DND-41 (cell line): ENCODE results near the gene VWF.

Source experiments
- ATAC-seq: fragments of 200-7000 bp; cut with Tn5 transposase; 3 replicates; pipeline ENCODE4 v1.9.1; 2021; ENCODE audit warnings: low read depth; ENCODE audit not compliant: insufficient read depth
- DNase-seq: peaks from one replicate; pipeline ENCODE4 v3.0.0-alpha.2; 2020
- H2AFZ ChIP-seq: 2 replicates; pipeline ENCODE4 v1.6.0; 2012; ENCODE audit warnings: low read depth, low read length
- H3K27ac ChIP-seq: 2 replicates; pipeline ENCODE4 v1.5.1; 2012; ENCODE audit warnings: low read length, inconsistent platforms
- H3K27me3 ChIP-seq: fragments of 200-600 bp; sonication (generic); 2 replicates; pipeline ENCODE4 v1.6.0; 2012; ENCODE audit warnings: low read length, mild to moderate bottlenecking, inconsistent platforms; ENCODE audit not compliant: insufficient read depth, poor library complexity
- H3K36me3 ChIP-seq: 2 replicates; pipeline ENCODE4 v1.5.1; 2012; ENCODE audit warnings: low read length, inconsistent platforms; ENCODE audit not compliant: insufficient read depth
- H3K4me1 ChIP-seq: 2 replicates; pipeline ENCODE4 v1.5.1; 2012; ENCODE audit warnings: mild to moderate bottlenecking, low read length; ENCODE audit not compliant: insufficient read depth
- H3K4me2 ChIP-seq: 2 replicates; pipeline ENCODE4 v1.6.0; 2012; ENCODE audit warnings: mild to moderate bottlenecking, moderate library complexity, low read length, inconsistent platforms; ENCODE audit not compliant: insufficient read depth
- H3K4me3 ChIP-seq, 2 experiments: fragments of 200-600 bp in 1 of 2; shearing (Covaris generic) in 1 of 2; 2 replicates each; pipeline ENCODE4 v1.5.1; 2012 to 2016; ENCODE audit warnings: inconsistent platforms in 2 of 2, low read length in 2 of 2, mild to moderate bottlenecking in 2 of 2, low read depth in 1 of 2, moderate library complexity in 1 of 2
- H3K79me2 ChIP-seq: 2 replicates; pipeline ENCODE4 v1.6.0; 2012; ENCODE audit warnings: low read length, inconsistent platforms; ENCODE audit not compliant: insufficient read depth
- H3K9ac ChIP-seq: 2 replicates; pipeline ENCODE4 v1.6.0; 2012; ENCODE audit warnings: low read depth, mild to moderate bottlenecking, inconsistent platforms, low read length, moderate library complexity
- H3K9me3 ChIP-seq: 2 replicates; pipeline ENCODE4 v1.5.1; 2012; ENCODE audit warnings: low read length, moderate library complexity, mild to moderate bottlenecking, inconsistent platforms; ENCODE audit not compliant: insufficient read depth, severe bottlenecking
- H4K20me1 ChIP-seq: 2 replicates; pipeline ENCODE4 v1.6.0; 2012; ENCODE audit warnings: low read length; ENCODE audit not compliant: insufficient read depth
- EZH2 ChIP-seq: IDR thresholded peaks from 3 replicates; pipeline ENCODE4 v1.6.1; 2012; ENCODE audit warnings: borderline replicate concordance, low read depth, mild to moderate bottlenecking, moderate library complexity, low read length, inconsistent platforms; ENCODE audit not compliant: severe bottlenecking
- TF ChIP-seq, protein P1 (sequence below): IDR thresholded peaks from 2 replicates; pipeline ENCODE4 v1.5.1; 2012; ENCODE audit warnings: borderline replicate concordance, low read length, moderate library complexity, mild to moderate bottlenecking; ENCODE audit not compliant: poor library complexity, severe bottlenecking; ENCODE audit errors: extremely low read depth

The VWF gene

DNA sequence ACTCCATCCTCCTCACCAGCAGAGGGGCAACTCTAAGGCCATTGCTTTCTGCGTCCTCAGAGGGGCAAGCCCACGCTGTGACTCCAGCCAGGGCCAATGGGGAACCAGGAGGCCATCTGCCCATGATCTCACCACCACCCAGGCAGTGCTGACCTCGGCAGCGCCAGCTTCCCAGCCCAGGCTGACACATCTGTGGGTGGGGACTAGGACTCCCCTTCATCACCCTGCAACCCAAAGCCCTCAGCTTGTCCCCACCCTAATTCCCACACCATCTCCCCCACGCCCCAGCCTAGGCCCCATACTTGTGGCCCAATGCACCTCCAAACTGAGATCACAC lies 58.6 kb downstream of the VWF start:
- no peak overlapping the region for H3K27ac ChIP-seq
- H3K79me2 ChIP-seq, result no peaks in the 10 kb centered on the region
- no peak for ATAC-seq
- peaks cover 18% of the 10 kb centered on the region; the same call in 1 of the 2 replicates for H4K20me1 ChIP-seq
- no peak overlapping the region for H3K4me3 ChIP-seq
- H3K27me3 ChIP-seq, result peaks cover 26% of the 10 kb centered on the region
- DNase-seq, result no peak
- no peak overlapping the region for H2AFZ ChIP-seq
- no peaks in the 10 kb centered on the region for H3K9me3 ChIP-seq
- H3K36me3 ChIP-seq, result no peaks in the 10 kb centered on the region
- no peak overlapping the region for H3K9ac ChIP-seq
- TF ChIP-seq EZH2, result no peak
- TF ChIP-seq, protein P1, sequence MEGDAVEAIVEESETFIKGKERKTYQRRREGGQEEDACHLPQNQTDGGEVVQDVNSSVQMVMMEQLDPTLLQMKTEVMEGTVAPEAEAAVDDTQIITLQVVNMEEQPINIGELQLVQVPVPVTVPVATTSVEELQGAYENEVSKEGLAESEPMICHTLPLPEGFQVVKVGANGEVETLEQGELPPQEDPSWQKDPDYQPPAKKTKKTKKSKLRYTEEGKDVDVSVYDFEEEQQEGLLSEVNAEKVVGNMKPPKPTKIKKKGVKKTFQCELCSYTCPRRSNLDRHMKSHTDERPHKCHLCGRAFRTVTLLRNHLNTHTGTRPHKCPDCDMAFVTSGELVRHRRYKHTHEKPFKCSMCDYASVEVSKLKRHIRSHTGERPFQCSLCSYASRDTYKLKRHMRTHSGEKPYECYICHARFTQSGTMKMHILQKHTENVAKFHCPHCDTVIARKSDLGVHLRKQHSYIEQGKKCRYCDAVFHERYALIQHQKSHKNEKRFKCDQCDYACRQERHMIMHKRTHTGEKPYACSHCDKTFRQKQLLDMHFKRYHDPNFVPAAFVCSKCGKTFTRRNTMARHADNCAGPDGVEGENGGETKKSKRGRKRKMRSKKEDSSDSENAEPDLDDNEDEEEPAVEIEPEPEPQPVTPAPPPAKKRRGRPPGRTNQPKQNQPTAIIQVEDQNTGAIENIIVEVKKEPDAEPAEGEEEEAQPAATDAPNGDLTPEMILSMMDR, result no peak
- H3K4me2 ChIP-seq, result no peak overlapping the region
- H3K4me1 ChIP-seq, result no peaks in the 10 kb centered on the region

GRCh38 chr12:6065131-6065862 lies 59.2 kb downstream of the VWF start:
- peaks cover 18% of the 10 kb centered on the region; the same call in 1 of the 2 replicates for H4K20me1 ChIP-seq

DNA sequence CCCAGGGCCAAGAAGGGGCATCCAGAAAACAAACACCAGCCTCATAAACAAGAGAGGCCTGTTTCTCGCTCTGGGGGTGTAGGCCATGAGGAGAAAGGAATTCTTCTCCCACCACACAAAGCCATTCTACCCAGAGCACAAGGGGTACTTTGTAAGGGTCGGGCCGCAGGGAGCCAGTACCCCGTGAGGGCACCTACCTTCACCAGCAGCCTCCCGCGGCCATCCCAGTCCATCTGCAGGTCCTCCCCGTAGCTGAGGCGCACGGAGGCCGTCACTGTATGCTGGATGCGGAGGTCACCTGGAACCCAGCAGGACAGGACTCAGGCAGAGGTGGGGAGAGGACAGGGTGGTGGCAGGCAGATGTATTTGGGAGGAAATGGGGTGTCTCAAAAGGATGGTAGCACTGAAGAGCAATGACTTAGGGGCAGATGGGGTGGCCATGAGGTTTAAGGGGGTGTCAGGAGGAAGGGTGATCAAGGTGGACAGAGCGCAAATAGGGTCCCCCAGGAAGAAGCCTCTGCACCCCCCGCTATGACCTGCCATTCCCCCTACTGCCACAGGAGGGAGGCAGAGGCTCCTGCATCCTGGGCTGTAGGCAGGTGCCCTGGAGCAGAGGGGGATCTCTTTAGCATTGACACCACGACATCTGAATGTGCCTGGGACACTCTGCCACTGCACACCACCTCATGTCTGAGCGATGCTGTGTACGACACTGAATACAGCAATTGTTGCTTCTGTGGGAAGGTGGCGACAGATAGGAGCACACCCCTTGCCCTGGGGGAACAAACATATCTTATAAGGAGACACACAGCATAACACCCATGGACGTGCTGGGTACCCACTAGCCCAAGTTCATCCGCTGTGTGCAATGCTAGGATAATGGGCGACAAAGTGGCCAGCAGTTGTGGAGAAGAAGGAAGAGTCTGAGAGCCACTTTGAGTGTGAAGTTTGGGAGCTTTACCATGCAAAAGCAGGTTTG lies 61.4 kb downstream of the VWF start:
- Histone ChIP-seq H3K9me3 (no peaks in the 10 kb centered on the region), H3K4me1 (no peaks in the 10 kb centered on the region), H3K4me2 (no peak overlapping the region), H3K79me2 (no peaks in the 10 kb centered on the region), H4K20me1 (peaks cover 18% of the 10 kb centered on the region; the same call in 1 of the 2 replicates), H3K27ac (no peak overlapping the region), H2AFZ (no peak overlapping the region), H3K27me3 (peaks cover 8% of the 10 kb centered on the region), H3K36me3 (no peaks in the 10 kb centered on the region), H3K9ac (no peak overlapping the region), H3K4me3 (no peak overlapping the region)
- ATAC-seq (peak; percentile 85), DNase-seq (peak; percentile 45)
- no peak for TF ChIP-seq EZH2
- TF ChIP-seq, protein P1, result peak; percentile 87

More at GRCh38 chr12:6065131-6065862, 59.2 kb downstream of the VWF start:
- Histone ChIP-seq H3K9ac (no peak overlapping the region), H2AFZ (no peak overlapping the region), H3K4me2 (no peak overlapping the region), H3K9me3 (no peaks in the 10 kb centered on the region), H3K27ac (no peak overlapping the region), H3K27me3 (peaks cover 20% of the 10 kb centered on the region), H3K4me1 (no peaks in the 10 kb centered on the region), H3K79me2 (no peaks in the 10 kb centered on the region), H3K4me3 (no peak overlapping the region), H3K36me3 (no peaks in the 10 kb centered on the region)
- ATAC-seq, result no peak
- no peak for DNase-seq
- no peak for TF ChIP-seq EZH2

DNA sequence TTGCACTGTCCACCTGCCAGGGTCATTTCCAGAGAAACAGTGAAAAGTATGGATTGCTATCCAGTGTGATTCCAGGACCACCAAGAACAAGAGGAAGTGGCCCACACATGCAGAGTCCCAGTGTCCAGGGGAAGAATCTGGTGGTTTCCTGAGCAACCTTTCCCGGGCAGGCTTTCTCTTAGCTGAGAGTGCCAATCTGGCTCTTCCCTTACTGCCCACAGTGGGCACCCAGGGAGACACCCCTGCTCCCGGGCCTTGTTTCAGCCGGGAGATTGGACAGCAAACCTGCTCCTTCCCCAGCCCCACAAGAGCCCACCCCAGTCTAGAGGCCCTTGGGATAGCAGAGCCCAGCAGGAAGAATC lies 62.1 kb downstream of the VWF start:
- Histone ChIP-seq H3K27me3 (peaks cover 7% of the 10 kb centered on the region), H3K4me1 (no peaks in the 10 kb centered on the region), H3K27ac (no peak overlapping the region), H2AFZ (no peak overlapping the region), H3K4me3 (no peak overlapping the region), H3K4me2 (no peak overlapping the region), H4K20me1 (peaks cover 18% of the 10 kb centered on the region; the same call in 1 of the 2 replicates), H3K9ac (no peak overlapping the region), H3K36me3 (no peaks in the 10 kb centered on the region), H3K79me2 (no peaks in the 10 kb centered on the region), H3K9me3 (no peaks in the 10 kb centered on the region)
- ATAC-seq (no peak), DNase-seq (no peak)
- TF ChIP-seq, protein P1, result no peak
- no peak for TF ChIP-seq EZH2
